PC-9 (cell line): Measurements from ENCODE around the gene BTBD8. TPM values are rescaled to one million over a fixed set of nuclear protein-coding genes. Genes with fewer than 3 reads are reported as not detected.

Source experiments
- BruUV-seq: library from RNA; stranded (reverse); fragments of 400-500 nt; replicated peaks from 2 replicates; lab custom pipeline; 2021; lab: Mats Ljungman, UMichigan
- CTCF ChIA-PET: fragments of 300-600 bp; sonication (Branson Sonifier 250); formaldehyde crosslinking; loops from one replicate; lab custom pipeline; 2022; ENCODE audit warnings: antibody characterized with exemption; lab: Charles Lee
- POLR2A ChIA-PET: fragments of 300-600 bp; sonication (Branson Sonifier 250); formaldehyde crosslinking; loops from one replicate; lab custom pipeline; 2022; ENCODE audit warnings: antibody characterized with exemption; ENCODE audit not compliant: unreplicated experiment; lab: Charles Lee
- DNase-seq, 2 experiments: peaks; one replicate each; pipeline versions ENCODE4 v3.0.0 to v3.0.0-alpha.2; 2015 to 2022; ENCODE audit warnings: mixed read lengths in 1 of 2
- H2AFZ ChIP-seq: fragments of 200-600 bp; sonication (generic); 2 replicates; pipeline ENCODE4 v1.8.1; 2017; ENCODE audit warnings: antibody characterized with exemption
- H3F3A ChIP-seq: fragments of 200-600 bp; sonication (generic); 2 replicates; pipeline ENCODE4 v1.8.1; 2017; ENCODE audit warnings: antibody characterized with exemption, mild to moderate bottlenecking, low read depth; ENCODE audit not compliant: insufficient read depth
- H3K27ac ChIP-seq: fragments of 200-600 bp; sonication (generic); 2 replicates; pipeline ENCODE4 v1.6.1; 2016; ENCODE audit warnings: mixed run types
- H3K27me3 ChIP-seq: fragments of 200-600 bp; sonication (generic); 2 replicates; pipeline ENCODE4 v1.6.1; 2016; ENCODE audit warnings: low read depth, mixed run types; ENCODE audit not compliant: insufficient read depth
- H3K36me3 ChIP-seq: fragments of 200-600 bp; sonication (generic); 2 replicates; pipeline ENCODE4 v1.6.1; 2016; ENCODE audit warnings: low read depth, mixed run types
- H3K4me1 ChIP-seq: fragments of 200-600 bp; sonication (generic); replicated peaks from 2 replicates; pipeline ENCODE4 v1.6.1; 2016; ENCODE audit warnings: mixed run types; ENCODE audit not compliant: insufficient read depth
- H3K4me2 ChIP-seq: fragments of 200-600 bp; sonication (generic); 2 replicates; pipeline ENCODE4 v1.6.1; 2017; ENCODE audit warnings: mixed run types
- H3K4me3 ChIP-seq: fragments of 200-600 bp; sonication (generic); 2 replicates; pipeline ENCODE4 v1.6.1; 2016; ENCODE audit warnings: mixed run types
- H3K79me2 ChIP-seq: fragments of 200-600 bp; sonication (generic); 2 replicates; pipeline ENCODE4 v1.6.1; 2017; ENCODE audit warnings: low read depth, mixed run types
- H3K9me2 ChIP-seq: fragments of 200-600 bp; sonication (generic); 2 replicates; pipeline ENCODE4 v1.8.1; 2017; ENCODE audit warnings: mild to moderate bottlenecking; ENCODE audit not compliant: insufficient read depth
- H3K9me3 ChIP-seq: fragments of 200-600 bp; sonication (generic); 2 replicates; pipeline ENCODE4 v1.8.1; 2016; ENCODE audit warnings: low read depth; ENCODE audit not compliant: insufficient read depth
- H4K20me1 ChIP-seq: fragments of 200-600 bp; sonication (generic); 2 replicates; pipeline ENCODE4 v1.8.1; 2017; ENCODE audit not compliant: insufficient read depth
- CTCF ChIP-seq: fragments of 200-600 bp; sonication (generic); conservative IDR thresholded peaks from 2 replicates; pipeline ENCODE4 v1.6.1; 2017; ENCODE audit warnings: mixed run types, antibody characterized with exemption, mild to moderate bottlenecking, moderate library complexity
- EZH2 ChIP-seq: fragments of 200-600 bp; sonication (generic); IDR thresholded peaks from 2 replicates; pipeline ENCODE4 v1.8.0; 2017; ENCODE audit warnings: antibody characterized with exemption, low read depth
- intact Hi-C: fragments of 100-400 bp; cut with micrococcal nuclease; formaldehyde crosslinking; loops from one replicate; pipeline ENCODE4 v1.10.0; 2022; ENCODE audit not compliant: unreplicated experiment
- total RNA-seq: library from RNA; stranded (reverse); gene quantifications from 2 replicates; pipeline ENCODE4 v1.2.3, GENCODE V29; 2021

BTBD8 gene
- total RNA-seq, 1 experiment from 2014 or later: 8.1 TPM

DNA sequence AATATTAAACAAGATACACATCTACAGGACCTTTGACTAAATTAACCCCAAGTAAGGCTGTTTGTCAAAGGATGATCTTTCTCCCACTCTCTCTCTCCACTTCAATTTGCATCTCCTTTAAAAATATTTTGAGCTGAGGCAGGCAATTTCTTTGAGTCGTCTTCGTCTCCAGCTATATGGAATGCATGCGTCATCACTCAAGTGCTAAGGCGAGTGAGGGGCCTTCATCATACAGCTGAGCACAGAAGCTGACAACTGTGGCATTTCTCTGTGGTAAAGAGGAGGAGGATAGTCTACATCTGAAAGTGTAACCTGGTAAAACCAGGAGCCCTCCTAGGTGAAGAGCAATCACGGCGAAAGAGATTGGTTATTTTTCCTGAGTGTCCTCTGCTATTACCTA is 42.7 kb upstream of the BTBD8 start:
- POLR2A ChIA-PET: no interaction called here
- H3K9me2 ChIP-seq: no peaks in the 10 kb centered on the region
- no TSS peak for BruUV-seq
- no peaks in the 10 kb centered on the region for H4K20me1 ChIP-seq
- H3K4me1 ChIP-seq: no peaks in the 10 kb centered on the region
- no peak overlapping the region for H3K4me3 ChIP-seq
- no peaks in the 10 kb centered on the region for H3K79me2 ChIP-seq
- H3K9me3 ChIP-seq: no peaks in the 10 kb centered on the region
- DNase-seq: no peak
- no peaks in the 10 kb centered on the region for H3F3A ChIP-seq
- CTCF ChIA-PET: no interaction called here
- H3K27me3 ChIP-seq: no peaks in the 10 kb centered on the region
- no peak overlapping the region for H3K27ac ChIP-seq
- TF ChIP-seq EZH2 (no peak), CTCF (no peak)
- H2AFZ ChIP-seq: no peak overlapping the region
- intact Hi-C loops: no loop called here
- no peaks in the 10 kb centered on the region for H3K36me3 ChIP-seq
- no peak overlapping the region for H3K4me2 ChIP-seq

GRCh38 chr1:92038695-92039346 is 41.3 kb upstream of the BTBD8 start:
- H2AFZ ChIP-seq: no peak overlapping the region
- no peak overlapping the region for H3K4me3 ChIP-seq
- no peak overlapping the region for H3K27ac ChIP-seq
- CTCF ChIA-PET: no interaction called here
- H3K9me2 ChIP-seq: no peaks in the 10 kb centered on the region
- no peaks in the 10 kb centered on the region for H3K79me2 ChIP-seq
- TF ChIP-seq EZH2 (no peak), CTCF (no peak)
- H3K27me3 ChIP-seq: no peaks in the 10 kb centered on the region
- H3K4me2 ChIP-seq: no peak overlapping the region
- no peaks in the 10 kb centered on the region for H4K20me1 ChIP-seq
- no peaks in the 10 kb centered on the region for H3K4me1 ChIP-seq
- no peaks in the 10 kb centered on the region for H3K36me3 ChIP-seq
- POLR2A ChIA-PET: no interaction called here
- H3K9me3 ChIP-seq: no peaks in the 10 kb centered on the region
- no TSS peak for BruUV-seq
- H3F3A ChIP-seq: no peaks in the 10 kb centered on the region
- intact Hi-C loops: no loop called here
- no peak for DNase-seq

GRCh38 chr1:92040971-92041370 is 39.2 kb upstream of the BTBD8 start:
- no peaks in the 10 kb centered on the region for H3K36me3 ChIP-seq
- no peaks in the 10 kb centered on the region for H4K20me1 ChIP-seq
- no peaks in the 10 kb centered on the region for H3K79me2 ChIP-seq
- H3K9me3 ChIP-seq: no peaks in the 10 kb centered on the region
- intact Hi-C loops: no loop called here
- H3K27me3 ChIP-seq: no peaks in the 10 kb centered on the region
- H3F3A ChIP-seq: no peaks in the 10 kb centered on the region
- POLR2A ChIA-PET: no interaction called here
- CTCF ChIA-PET: no interaction called here
- no TSS peak for BruUV-seq
- H3K4me1 ChIP-seq: no peaks in the 10 kb centered on the region
- no peak for DNase-seq
- H2AFZ ChIP-seq: no peak overlapping the region
- H3K4me3 ChIP-seq: no peak overlapping the region
- H3K27ac ChIP-seq: no peak overlapping the region
- H3K9me2 ChIP-seq: no peaks in the 10 kb centered on the region
- H3K4me2 ChIP-seq: no peak overlapping the region
- no peak for TF ChIP-seq CTCF
- no peak for TF ChIP-seq EZH2
